A549 (cell line): ENCODE data around the gene RCE1.

ENCODE experiments used
- CTCF ChIP-seq: fragments of >200 bp; sonication (Bioruptor Twin); formaldehyde crosslinking; IDR thresholded peaks from 3 replicates; pipeline ENCODE4 v1.5.1; 2016
- JUNB ChIP-seq: fragments of >200 bp; sonication (Bioruptor Twin); formaldehyde crosslinking; IDR thresholded peaks from 2 replicates; pipeline ENCODE4 v1.6.1; 2016
- KDM5A ChIP-seq: fragments of 200-600 bp; sonication (generic); IDR thresholded peaks from 2 replicates; pipeline ENCODE4 v1.6.1; 2016; ENCODE audit warnings: antibody characterized with exemption, mild to moderate bottlenecking
- REST ChIP-seq: fragments of 200-600 bp; sonication (generic); IDR thresholded peaks from 2 replicates; pipeline ENCODE4 v1.6.1; 2016; ENCODE audit warnings: antibody characterized with exemption, mild to moderate bottlenecking, moderate library complexity
- RFX5 ChIP-seq: fragments of 450-650 bp; IDR thresholded peaks from 2 replicates; pipeline ENCODE4 v1.7.1; 2014; ENCODE audit warnings: antibody characterized with exemption, mild to moderate bottlenecking, moderate library complexity

- TF ChIP-seq REST (no peak), CTCF (no peak), RFX5 (no peak), JUNB (no peak), KDM5A (no peak)
Measured at GRCh38 chr11:66870131-66870530, 26.9 kb downstream of the RCE1 start.
